OCI-LY1 (cell line): ENCODE results near the gene C17orf114.

Experiments used
- H2AFZ ChIP-seq: fragments of 200-600 bp; sonication (generic), shearing (Covaris generic); 2 replicates; pipeline ENCODE4 v1.6.0; 2014; ENCODE audit warnings: antibody characterized with exemption, mild to moderate bottlenecking, low read length
- H3F3A ChIP-seq: fragments of 200-600 bp; sonication (generic), shearing (Covaris generic); 2 replicates; pipeline ENCODE4 v1.6.0; 2014; ENCODE audit warnings: mild to moderate bottlenecking, antibody characterized with exemption, low read length, moderate library complexity; ENCODE audit not compliant: insufficient read depth
- H3K27ac ChIP-seq: fragments of 200-600 bp; sonication (generic); 2 replicates; pipeline ENCODE4 v1.5.1; 2014; ENCODE audit warnings: low read length, mixed run types, mild to moderate bottlenecking, low read depth; ENCODE audit not compliant: poor library complexity, severe bottlenecking
- H3K27me3 ChIP-seq: fragments of 200-600 bp; sonication (generic); 2 replicates; pipeline ENCODE4 v1.6.0; 2014; ENCODE audit warnings: antibody characterized with exemption, mild to moderate bottlenecking, low read length, moderate library complexity; ENCODE audit not compliant: insufficient read depth
- H3K36me3 ChIP-seq: fragments of 200-600 bp; sonication (generic); 2 replicates; pipeline ENCODE4 v1.6.1; 2014; ENCODE audit warnings: mild to moderate bottlenecking, antibody characterized with exemption, low read length, moderate library complexity, mixed read lengths; ENCODE audit not compliant: insufficient read depth
- H3K4me1 ChIP-seq: fragments of 200-600 bp; sonication (generic); 2 replicates; pipeline ENCODE4 v1.5.1; 2014; ENCODE audit warnings: mild to moderate bottlenecking, low read length, moderate library complexity; ENCODE audit not compliant: insufficient read depth, severe bottlenecking
- H3K4me2 ChIP-seq: fragments of 200-600 bp; sonication (generic), shearing (Covaris generic); 2 replicates; pipeline ENCODE4 v1.6.1; 2014; ENCODE audit warnings: low read length
- H3K4me3 ChIP-seq: fragments of 200-600 bp; sonication (generic); 2 replicates; pipeline ENCODE4 v1.5.1; 2014; ENCODE audit warnings: low read length, low read depth, mild to moderate bottlenecking, mixed read lengths; ENCODE audit not compliant: poor library complexity, severe bottlenecking
- H3K79me2 ChIP-seq: fragments of 200-600 bp; shearing (Covaris generic); 2 replicates; pipeline ENCODE4 v1.6.1; 2016; ENCODE audit warnings: mixed run types, low read length, mixed read lengths; ENCODE audit not compliant: insufficient read depth
- H3K9ac ChIP-seq: fragments of 200-600 bp; sonication (generic), shearing (Covaris generic); 2 replicates; pipeline ENCODE4 v1.6.1; 2014; ENCODE audit warnings: mild to moderate bottlenecking, low read length, mixed read lengths
- H3K9me2 ChIP-seq: fragments of 200-600 bp; sonication (generic), shearing (Covaris generic); 2 replicates; pipeline ENCODE4 v1.6.1; 2014; ENCODE audit warnings: low read depth, mild to moderate bottlenecking, low read length, mixed read lengths
- H3K9me3 ChIP-seq: fragments of 200-600 bp; shearing (Covaris generic); 2 replicates; pipeline ENCODE4 v1.6.1; 2014; ENCODE audit warnings: low read length, mixed read lengths
- H4K20me1 ChIP-seq: fragments of 200-600 bp; sonication (generic), shearing (Covaris generic); 2 replicates; pipeline ENCODE4 v1.6.0; 2016; ENCODE audit warnings: mild to moderate bottlenecking, low read length; ENCODE audit not compliant: insufficient read depth
- CTCF ChIP-seq: fragments of 200-600 bp; sonication (generic), shearing (Covaris generic); IDR thresholded peaks from 2 replicates; pipeline ENCODE4 v1.5.1; 2017; ENCODE audit warnings: mild to moderate bottlenecking, antibody characterized with exemption, low read length, moderate library complexity, mixed read lengths
- EZH2 ChIP-seq: fragments of 200-600 bp; sonication (generic), shearing (Covaris generic); IDR thresholded peaks from 2 replicates; pipeline ENCODE4 v1.8.0; 2017; ENCODE audit warnings: borderline replicate concordance, mixed run types, mild to moderate bottlenecking, antibody characterized with exemption, low read length, moderate library complexity, mixed read lengths

Gene C17orf114

GRCh38 chr17:4818276-4818675, 16.1 kb upstream of the C17orf114 start:
- no peak for TF ChIP-seq CTCF
- no peak for TF ChIP-seq EZH2
- Histone ChIP-seq H3K9me2 (no peaks in the 10 kb centered on the region), H3K4me1 (no peaks in the 10 kb centered on the region), H3K79me2 (no peaks in the 10 kb centered on the region), H3K36me3 (no peaks in the 10 kb centered on the region; the same call in 1 of the 2 replicates), H3K9me3 (no peaks in the 10 kb centered on the region), H3K27me3 (no peaks in the 10 kb centered on the region), H3K27ac (no peak overlapping the region), H3K4me3 (no peak overlapping the region), H4K20me1 (no peaks in the 10 kb centered on the region), H3K4me2 (no peak overlapping the region), H3F3A (no peaks in the 10 kb centered on the region), H2AFZ (no peak overlapping the region), H3K9ac (no peak overlapping the region)

GRCh38 chr17:4816826-4817225, 14.7 kb upstream of the C17orf114 start:
- Histone ChIP-seq H3K4me3 (no peak overlapping the region), H3K27me3 (no peaks in the 10 kb centered on the region), H3K9me2 (no peaks in the 10 kb centered on the region), H3K27ac (no peak overlapping the region), H3F3A (no peaks in the 10 kb centered on the region), H3K9ac (no peak overlapping the region), H3K4me1 (no peaks in the 10 kb centered on the region), H3K9me3 (no peaks in the 10 kb centered on the region), H3K79me2 (no peaks in the 10 kb centered on the region), H3K4me2 (no peak overlapping the region), H4K20me1 (no peaks in the 10 kb centered on the region), H2AFZ (no peak overlapping the region), H3K36me3 (no peaks in the 10 kb centered on the region; the same call in 1 of the 2 replicates)
- TF ChIP-seq CTCF (no peak), EZH2 (no peak)

GRCh38 chr17:4815043-4815675, 13.0 kb upstream of the C17orf114 start:
- Histone ChIP-seq H3K4me1 (no peaks in the 10 kb centered on the region), H3K4me2 (no peak overlapping the region), H3K36me3 (no peaks in the 10 kb centered on the region; the same call in 1 of the 2 replicates), H3K9ac (no peak overlapping the region), H3K27me3 (no peaks in the 10 kb centered on the region), H3K9me3 (no peaks in the 10 kb centered on the region), H3K27ac (no peak overlapping the region), H4K20me1 (no peaks in the 10 kb centered on the region), H2AFZ (no peak overlapping the region), H3K9me2 (no peaks in the 10 kb centered on the region), H3K79me2 (no peaks in the 10 kb centered on the region), H3F3A (no peaks in the 10 kb centered on the region), H3K4me3 (no peak overlapping the region)
- TF ChIP-seq CTCF (no peak), EZH2 (no peak)
